Left lobe of liver (tissue), 2 donors: ENCODE measurements around the gene PLCD1. TPM values are rescaled to one million over a fixed set of nuclear protein-coding genes. Genes with fewer than 3 reads are reported as not detected.
"Not testable (repeated sequence)": the region's sequence is repeated elsewhere in the genome, so short reads cannot be mapped to it uniquely, and the experiment has no call there.

Source experiments
- ATAC-seq: fragments of 200-7000 bp; cut with Tn5 transposase; one replicate; pipeline ENCODE4 v1.9.1; 2020; ENCODE audit warnings: mild to moderate bottlenecking, moderate library complexity
- DNase-seq: peaks from one replicate; pipeline ENCODE4 v3.0.0-alpha.2; 2020; ENCODE audit warnings: low spot score
- total RNA-seq: library from RNA; stranded (reverse); gene quantifications from one replicate; pipeline ENCODE4 v1.2.1, GENCODE V29; 2021
- donor health status: DM: no; HTN: no; CAD: no; lungs with moderate emphysema.
- donor health status: DM: no; HTN: yes; CAD: no.

The PLCD1 gene
- total RNA-seq, 1 donor from 2014 or later = 11.3 TPM

- DNase-seq, ATAC-seq: not testable (repeated sequence)
Observed at GRCh38 chr3:37988376-37988775, 41.1 kb downstream of the PLCD1 start.

GRCh38 chr3:37987751-37988179, 41.7 kb downstream of the PLCD1 start:
- ATAC-seq (no peak), DNase-seq (no peak)

- DNase-seq (no peak), ATAC-seq (peak; percentile 63)
Observed at GRCh38 chr3:37987315-37987697, 42.1 kb downstream of the PLCD1 start.

- peak; percentile 61 for ATAC-seq
- no peak for DNase-seq
Observed at GRCh38 chr3:37986479-37987314, 42.7 kb downstream of the PLCD1 start.

GRCh38 chr3:37985637-37986320, 43.7 kb downstream of the PLCD1 start:
- ATAC-seq (peak; percentile 50), DNase-seq (no peak)

GRCh38 chr3:37984596-37984995, 44.8 kb downstream of the PLCD1 start:
- DNase-seq (no peak), ATAC-seq (no peak)

GRCh38 chr3:37984051-37984450, 45.4 kb downstream of the PLCD1 start:
- no peak for ATAC-seq

GRCh38 chr3:37982331-37982730, 47.1 kb downstream of the PLCD1 start:
- ATAC-seq = no peak
- DNase-seq = no peak

More at GRCh38 chr3:37984051-37984450, 45.4 kb downstream of the PLCD1 start:
- DNase-seq = no peak

- DNase-seq = no peak
- ATAC-seq = no peak
Observed at GRCh38 chr3:37981348-37981664, 48.1 kb downstream of the PLCD1 start.

- DNase-seq (peak; percentile 72), ATAC-seq (peak; percentile 92)
Observed at GRCh38 chr3:37980462-37981347, 48.7 kb downstream of the PLCD1 start.

- DNase-seq (no peak), ATAC-seq (peak; percentile 76)
Observed at GRCh38 chr3:37979541-37980461, 49.6 kb downstream of the PLCD1 start.

GRCh38 chr3:37974121-37975083, 55.0 kb downstream of the PLCD1 start:
- ATAC-seq (peak; percentile 88), DNase-seq (peak; percentile 58)

- ATAC-seq (no peak), DNase-seq (peak; percentile 40)
Observed at GRCh38 chr3:37973246-37974054, 56.0 kb downstream of the PLCD1 start.

GRCh38 chr3:37972056-37972455, 57.4 kb downstream of the PLCD1 start:
- not testable (repeated sequence) for ATAC-seq
- DNase-seq = peak; percentile 30

- DNase-seq = no peak
- no peak for ATAC-seq
Observed at GRCh38 chr3:37971467-37971866, 58.0 kb downstream of the PLCD1 start.

GRCh38 chr3:37970802-37971201, 58.6 kb downstream of the PLCD1 start:
- DNase-seq = peak; percentile 51
- ATAC-seq = peak; percentile 47

GRCh38 chr3:37969596-37970100, 59.8 kb downstream of the PLCD1 start:
- ATAC-seq (no peak), DNase-seq (no peak)
